ENCODE measurements around the gene PIAS3. TPM values are rescaled to one million over a fixed set of nuclear protein-coding genes. Genes with fewer than 3 reads are reported as not detected.

Gene PIAS3
- total RNA-seq, result 10 to 100 TPM in 2 of 6 donors, 1 to 10 TPM in 4; 8.9 to 16.4 (median 10.0) TPM
- 10 to 100 TPM; 21.9 to 26.7 TPM for polyA plus RNA-seq

DNA sequence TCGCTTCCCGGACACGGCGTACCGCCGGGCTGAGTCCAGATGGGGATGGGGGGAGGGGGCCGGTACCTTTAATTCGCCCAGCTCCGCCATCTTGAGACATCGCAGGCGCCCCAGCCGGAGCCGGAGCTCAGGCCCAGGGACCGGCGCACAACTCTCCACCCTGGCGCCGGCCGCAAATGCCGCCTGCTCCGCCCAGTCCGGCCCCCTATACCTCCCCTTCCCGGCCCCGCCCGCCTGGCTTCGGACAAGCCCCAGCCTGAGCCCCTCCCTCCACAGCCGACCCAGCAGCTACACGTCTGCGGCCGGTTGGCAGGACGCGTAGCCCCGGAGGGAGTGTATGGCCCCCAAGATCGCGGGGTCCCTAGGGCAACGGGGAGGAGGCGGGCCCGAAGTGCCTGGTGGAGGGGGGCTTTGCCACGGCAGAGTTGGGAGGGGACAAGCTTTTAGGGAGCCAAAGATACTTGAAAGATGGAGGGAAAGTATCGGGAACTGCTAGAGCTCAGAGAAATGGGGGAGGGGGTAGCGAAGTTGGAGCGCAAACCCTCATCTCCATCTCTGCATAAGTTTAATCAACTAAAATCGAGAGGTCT lies at the start of gene PIAS3:
PIAS3 (minus strand) TSS at position 181 of the 590 bp plus-strand sequence; CDS start at position 90, 91 bp downstream.
- TF ChIP-seq, protein P1, sequence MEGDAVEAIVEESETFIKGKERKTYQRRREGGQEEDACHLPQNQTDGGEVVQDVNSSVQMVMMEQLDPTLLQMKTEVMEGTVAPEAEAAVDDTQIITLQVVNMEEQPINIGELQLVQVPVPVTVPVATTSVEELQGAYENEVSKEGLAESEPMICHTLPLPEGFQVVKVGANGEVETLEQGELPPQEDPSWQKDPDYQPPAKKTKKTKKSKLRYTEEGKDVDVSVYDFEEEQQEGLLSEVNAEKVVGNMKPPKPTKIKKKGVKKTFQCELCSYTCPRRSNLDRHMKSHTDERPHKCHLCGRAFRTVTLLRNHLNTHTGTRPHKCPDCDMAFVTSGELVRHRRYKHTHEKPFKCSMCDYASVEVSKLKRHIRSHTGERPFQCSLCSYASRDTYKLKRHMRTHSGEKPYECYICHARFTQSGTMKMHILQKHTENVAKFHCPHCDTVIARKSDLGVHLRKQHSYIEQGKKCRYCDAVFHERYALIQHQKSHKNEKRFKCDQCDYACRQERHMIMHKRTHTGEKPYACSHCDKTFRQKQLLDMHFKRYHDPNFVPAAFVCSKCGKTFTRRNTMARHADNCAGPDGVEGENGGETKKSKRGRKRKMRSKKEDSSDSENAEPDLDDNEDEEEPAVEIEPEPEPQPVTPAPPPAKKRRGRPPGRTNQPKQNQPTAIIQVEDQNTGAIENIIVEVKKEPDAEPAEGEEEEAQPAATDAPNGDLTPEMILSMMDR (IDR thresholded peaks at IDR 0.05), result no peak
- Histone ChIP-seq H3K36me3 (peaks cover 0 to 14% (median 0%) of the 10 kb centered on the region in 3 donors), H3K27me3 (no peaks in the 10 kb centered on the region), H3K9me3 (no peaks in the 10 kb centered on the region), H3K4me1 (peaks cover 0 to 4% (median 3%) of the 10 kb centered on the region in 3 donors), H3K27ac (peak within 1 kb of the TSS; percentile 51 to 84 (median 76)), H3K4me3 (peak within 1 kb of the TSS; percentile 64 to 92 (median 76))
- ATAC-seq (peak; percentile 93 to 97 (median 95)), DNase-seq (peak; percentile 94 to 98 (median 96)), FAIRE-seq (no peak)
- 0 to 1% methylated on average over 31 to 42 of the region's 42 CpGs for WGBS, 2 donors
- intact Hi-C loops (cut with DNase I), result no loop called here

DNA sequence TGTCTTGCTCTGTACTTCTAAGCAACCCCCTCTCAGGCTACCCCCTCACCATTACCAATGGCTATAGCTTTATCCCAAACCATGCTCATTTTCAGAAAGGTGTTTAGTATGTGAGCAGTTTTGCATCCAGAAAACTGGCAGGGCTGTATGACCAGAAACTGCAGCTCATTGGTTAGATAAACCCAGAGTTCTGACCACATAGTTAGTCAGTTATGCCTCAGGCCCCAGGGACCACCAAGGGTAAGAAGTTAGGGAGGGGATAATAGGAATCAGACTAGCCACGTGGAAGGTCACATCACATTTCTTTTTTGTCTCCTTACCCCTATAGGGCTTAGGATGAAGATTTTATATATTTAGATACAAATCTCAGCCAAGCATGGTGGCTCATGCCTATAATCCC lies 49.8 kb upstream of the PIAS3 start:
- Histone ChIP-seq H3K36me3 (peaks cover 0 to 11% (median 5%) of the 10 kb centered on the region in 3 donors), H3K4me1 (no peaks in the 10 kb centered on the region), H3K27me3 (no peaks in the 10 kb centered on the region), H3K27ac (no peak overlapping the region), H3K9me3 (no peaks in the 10 kb centered on the region), H3K4me3 (no peak overlapping the region)
- TF ChIP-seq, protein P1 (IDR thresholded peaks at IDR 0.05), result no peak
- FAIRE-seq (no peak), DNase-seq (no peak), ATAC-seq (no peak)
- WGBS, 2 donors, result 48 to 63% methylated on average over 1 of the region's 1 CpG
- intact Hi-C loops (cut with DNase I), result no loop called here

DNA sequence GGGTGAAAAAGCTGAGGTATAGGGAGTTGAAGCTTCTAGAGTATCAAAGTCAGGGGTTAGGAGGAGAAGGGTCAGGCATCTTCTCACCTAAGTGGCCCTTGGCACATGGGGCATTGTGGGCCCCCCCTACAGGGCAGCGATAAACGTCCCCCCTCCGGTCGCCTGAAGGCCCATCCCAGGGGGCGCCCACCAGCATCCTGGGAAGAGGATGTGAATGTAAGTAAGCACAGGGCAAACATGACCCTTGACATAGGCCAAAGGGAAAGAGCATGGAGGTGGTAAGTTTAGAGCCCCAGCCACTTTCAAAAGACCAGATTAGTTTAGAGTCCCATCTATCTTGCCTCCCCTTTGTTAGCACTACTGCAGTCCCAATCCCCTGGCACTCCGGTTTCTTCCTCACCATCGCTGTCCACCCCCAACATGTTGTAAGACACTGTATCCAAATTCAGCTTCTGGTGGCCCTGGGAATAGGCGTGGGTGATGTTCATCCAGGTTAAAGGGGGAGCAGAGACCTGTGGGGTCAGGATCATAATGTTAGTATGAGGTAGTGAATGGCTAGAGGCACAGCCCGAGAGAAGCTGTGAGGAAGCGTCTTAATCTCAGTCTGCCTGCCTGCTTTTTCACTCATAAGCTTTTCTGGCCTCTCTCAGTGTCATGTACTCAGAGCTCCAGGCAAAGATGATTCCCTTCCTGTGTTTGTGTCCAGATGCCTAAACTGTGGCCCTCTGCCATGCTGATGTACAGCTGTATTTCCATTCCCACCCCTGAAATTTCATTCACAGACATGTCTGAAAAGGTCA lies 48.3 kb upstream of the PIAS3 start:
- WGBS, 2 donors, result 76 to 79% methylated on average over 10 of the region's 10 CpGs

DNA sequence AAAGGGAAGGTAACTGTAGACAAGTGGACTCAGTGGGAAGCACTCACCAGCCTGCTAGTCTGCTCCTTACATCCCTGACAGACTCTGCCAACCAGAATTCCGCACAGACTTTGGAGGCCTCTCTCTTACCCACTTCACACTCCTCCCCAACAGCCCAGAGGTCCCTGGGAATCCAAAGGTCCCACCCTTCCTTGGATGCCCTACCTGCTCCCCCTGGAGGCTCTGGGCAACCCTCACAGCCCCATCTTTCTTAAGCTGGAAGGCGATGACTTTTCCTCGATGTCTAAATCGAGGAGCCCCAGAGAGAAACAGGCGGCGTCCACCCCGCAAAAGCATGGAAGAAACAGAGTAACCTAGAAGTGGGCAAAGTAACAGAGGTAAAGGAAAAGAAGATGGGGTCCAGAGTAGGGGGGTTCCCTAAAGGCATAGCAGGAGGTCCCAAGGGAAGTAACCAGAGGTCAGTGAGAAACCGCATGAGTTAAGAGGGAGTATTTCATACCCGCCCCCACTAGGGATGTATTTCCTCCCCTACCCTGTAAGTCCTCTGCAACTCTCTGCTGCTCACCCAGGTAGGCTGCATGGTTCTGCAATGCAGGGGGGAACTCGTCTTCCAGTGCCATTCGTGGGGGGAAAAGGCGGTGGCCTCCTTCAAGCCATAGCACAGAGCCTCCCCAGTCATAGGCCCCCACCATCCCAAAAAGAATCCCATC lies 42.6 kb upstream of the PIAS3 start:
- Histone ChIP-seq H3K9me3 (no peaks in the 10 kb centered on the region), H3K36me3 (no peaks in the 10 kb centered on the region), H3K27ac (no peak overlapping the region), H3K27me3 (no peaks in the 10 kb centered on the region), H3K4me3 (no peak overlapping the region), H3K4me1 (no peaks in the 10 kb centered on the region)
- DNase-seq, result no peak
- TF ChIP-seq, protein P1 (IDR thresholded peaks at IDR 0.05), result no peak
- 79 to 81% methylated on average over 12 of the region's 12 CpGs for WGBS, 2 donors
- no peak for FAIRE-seq
- ATAC-seq, result no peak
- intact Hi-C loops (cut with DNase I), result no loop called here

More for the DNA sequence above, 48.3 kb upstream of the PIAS3 start:
- no peak for FAIRE-seq
- H3K4me3 ChIP-seq, result no peak overlapping the region
- DNase-seq, result no peak
- no peak for ATAC-seq
- H3K27me3 ChIP-seq, result no peaks in the 10 kb centered on the region
- TF ChIP-seq, protein P1 (IDR thresholded peaks at IDR 0.05), result no peak
- no peaks in the 10 kb centered on the region for H3K4me1 ChIP-seq
- H3K36me3 ChIP-seq, result peaks cover 0 to 8% (median 5%) of the 10 kb centered on the region in 3 donors
- intact Hi-C loops (cut with DNase I), result no loop called here
- no peaks in the 10 kb centered on the region for H3K9me3 ChIP-seq
- no peak overlapping the region for H3K27ac ChIP-seq
